Testis (tissue), 3 donors: ENCODE measurements around the gene KRT6C. TPM values are rescaled to one million over a fixed set of nuclear protein-coding genes. Genes with fewer than 3 reads are reported as not detected.

ENCODE experiments used
- DNase-seq: peaks from one replicate; pipeline ENCODE4 v3.0.0-alpha.2; 2019
- H3K27ac ChIP-seq, 2 donors: fragments of 200-600 bp; sonication (generic); one replicate each; pipeline ENCODE4 v1.5.1; 2019
- H3K27me3 ChIP-seq: fragments of 200-600 bp; sonication (generic); one replicate; pipeline ENCODE4 v1.5.1; 2019
- H3K36me3 ChIP-seq: fragments of 200-600 bp; sonication (generic); one replicate; pipeline ENCODE4 v1.5.1; 2017; ENCODE audit warnings: low read depth; ENCODE audit errors: missing control alignments
- H3K4me1 ChIP-seq: fragments of 200-600 bp; sonication (generic); one replicate; pipeline ENCODE4 v1.5.1; 2019
- H3K4me3 ChIP-seq, 2 donors: fragments of 200-600 bp; sonication (generic); one replicate each; pipeline ENCODE4 v1.5.1; 2017 to 2019
- H3K9me3 ChIP-seq: fragments of 200-600 bp; sonication (generic); one replicate; pipeline ENCODE4 v1.5.1; 2017
- POLR2A ChIP-seq: fragments of 450-650 bp; IDR thresholded peaks from one replicate; pipeline ENCODE4 v1.6.1; 2017; ENCODE audit warnings: antibody characterized with exemption, mild to moderate bottlenecking, moderate library complexity
- WGBS, 2 donors: methylation state at CpG; one replicate each; pipeline ENCODE4 v1.1.5; 2018; 5-methylcytosine and 5-hydroxymethylcytosine counted together
- intact Hi-C: fragments of 100-400 bp; cut with DNase I; formaldehyde crosslinking; loops from one replicate; pipeline ENCODE4 v1.15.1; 2023; ENCODE audit warnings: low total_unique reads
- polyA plus RNA-seq: library from polyadenylated mRNA; stranded (reverse); fragments of 350-450 nt; fragmentation: Illumina TruSeq; extraction: RNeasy Lipid Tissue Mini Kit (QIAGEN cat#74804); gene quantifications from one replicate; pipeline ENCODE4 v1.2.3, GENCODE V29; 2014; ENCODE audit warnings: low read depth, low replicate concordance; ENCODE audit not compliant: insufficient read depth
- total RNA-seq, 2 donors: library from RNA; depleted of rRNA; stranded (reverse); fragments of >200 nt; gene quantifications; one replicate each; pipeline ENCODE4 v1.2.3, GENCODE V29; 2016
- TF ChIP-seq, protein P1 (sequence below), 3 experiments: fragments of 450-650 bp in 2 of 3; fragments of 200-600 bp in 1 of 3; sonication (generic) in 1 of 3; IDR thresholded peaks; one replicate each; pipeline ENCODE4 v1.5.1; 2016 to 2019; ENCODE audit warnings: antibody characterized with exemption in 3 of 3, mild to moderate bottlenecking in 2 of 3, moderate library complexity in 1 of 3

Gene KRT6C
- total and polyA plus RNA-seq, 3 donors from 2014 or later, result 0.16 TPM; not detected in 2

DNA sequence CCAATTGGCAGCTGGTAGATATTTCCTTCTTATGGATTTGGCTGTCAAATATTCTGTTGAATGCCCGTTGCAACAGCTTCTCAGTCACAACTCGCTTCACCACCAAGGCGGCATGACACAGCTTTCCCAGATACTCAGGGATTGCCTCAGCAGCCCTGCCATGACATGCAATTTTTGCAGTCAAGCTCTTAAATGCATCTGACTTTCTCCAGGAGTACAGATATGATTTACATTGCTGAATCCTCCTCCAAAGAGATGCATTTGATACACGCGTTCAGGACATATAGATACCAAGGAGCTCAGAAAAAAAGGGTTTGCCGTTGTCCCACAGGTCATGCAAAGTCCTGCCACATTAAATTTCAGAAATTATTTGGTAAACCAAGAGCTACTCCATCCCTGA lies 40.1 kb upstream of the KRT6C start:
- H3K4me1 ChIP-seq, result no peaks in the 10 kb centered on the region
- DNase-seq, result no peak
- no peaks in the 10 kb centered on the region for H3K9me3 ChIP-seq
- intact Hi-C loops, result no loop called here
- no peak overlapping the region for H3K4me3 ChIP-seq
- H3K36me3 ChIP-seq, result no peaks in the 10 kb centered on the region
- no peak overlapping the region for H3K27ac ChIP-seq
- WGBS, 2 donors, result 81 to 98% methylated on average over 6 of the region's 6 CpGs
- H3K27me3 ChIP-seq, result no peaks in the 10 kb centered on the region
- TF ChIP-seq POLR2A, result no peak
- TF ChIP-seq, protein P1, sequence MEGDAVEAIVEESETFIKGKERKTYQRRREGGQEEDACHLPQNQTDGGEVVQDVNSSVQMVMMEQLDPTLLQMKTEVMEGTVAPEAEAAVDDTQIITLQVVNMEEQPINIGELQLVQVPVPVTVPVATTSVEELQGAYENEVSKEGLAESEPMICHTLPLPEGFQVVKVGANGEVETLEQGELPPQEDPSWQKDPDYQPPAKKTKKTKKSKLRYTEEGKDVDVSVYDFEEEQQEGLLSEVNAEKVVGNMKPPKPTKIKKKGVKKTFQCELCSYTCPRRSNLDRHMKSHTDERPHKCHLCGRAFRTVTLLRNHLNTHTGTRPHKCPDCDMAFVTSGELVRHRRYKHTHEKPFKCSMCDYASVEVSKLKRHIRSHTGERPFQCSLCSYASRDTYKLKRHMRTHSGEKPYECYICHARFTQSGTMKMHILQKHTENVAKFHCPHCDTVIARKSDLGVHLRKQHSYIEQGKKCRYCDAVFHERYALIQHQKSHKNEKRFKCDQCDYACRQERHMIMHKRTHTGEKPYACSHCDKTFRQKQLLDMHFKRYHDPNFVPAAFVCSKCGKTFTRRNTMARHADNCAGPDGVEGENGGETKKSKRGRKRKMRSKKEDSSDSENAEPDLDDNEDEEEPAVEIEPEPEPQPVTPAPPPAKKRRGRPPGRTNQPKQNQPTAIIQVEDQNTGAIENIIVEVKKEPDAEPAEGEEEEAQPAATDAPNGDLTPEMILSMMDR (IDR thresholded peaks at IDR 0.05), result no peak

DNA sequence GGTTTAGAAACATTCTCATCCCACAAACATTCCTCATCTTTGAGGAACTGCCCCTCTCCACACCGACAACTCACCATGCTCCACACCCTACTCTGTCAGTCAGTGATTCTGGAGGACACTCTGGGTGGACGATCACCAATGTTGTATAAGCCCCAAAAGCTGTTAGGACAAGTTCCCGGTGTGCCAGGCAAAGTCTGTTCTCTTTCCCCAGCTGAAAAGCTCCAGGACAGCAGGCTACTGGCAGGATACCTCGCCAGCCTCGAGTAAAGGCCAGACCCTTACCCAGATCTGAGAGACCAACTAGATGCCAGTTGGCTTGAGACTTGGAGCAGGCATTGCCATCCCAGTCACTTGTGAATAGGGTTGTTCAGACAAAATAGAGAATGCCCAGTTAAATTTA lies 34.6 kb upstream of the KRT6C start:
- no peaks in the 10 kb centered on the region for H3K36me3 ChIP-seq
- intact Hi-C loops, result no loop called here
- no peaks in the 10 kb centered on the region for H3K9me3 ChIP-seq
- H3K4me3 ChIP-seq, result no peak overlapping the region
- no peak overlapping the region for H3K27ac ChIP-seq
- TF ChIP-seq, protein P1 (IDR thresholded peaks at IDR 0.05), result no peak
- no peak for TF ChIP-seq POLR2A
- no peaks in the 10 kb centered on the region for H3K4me1 ChIP-seq
- DNase-seq, result no peak
- no peaks in the 10 kb centered on the region for H3K27me3 ChIP-seq
- WGBS, 2 donors, result 92 to 97% methylated on average over 5 of the region's 5 CpGs

DNA sequence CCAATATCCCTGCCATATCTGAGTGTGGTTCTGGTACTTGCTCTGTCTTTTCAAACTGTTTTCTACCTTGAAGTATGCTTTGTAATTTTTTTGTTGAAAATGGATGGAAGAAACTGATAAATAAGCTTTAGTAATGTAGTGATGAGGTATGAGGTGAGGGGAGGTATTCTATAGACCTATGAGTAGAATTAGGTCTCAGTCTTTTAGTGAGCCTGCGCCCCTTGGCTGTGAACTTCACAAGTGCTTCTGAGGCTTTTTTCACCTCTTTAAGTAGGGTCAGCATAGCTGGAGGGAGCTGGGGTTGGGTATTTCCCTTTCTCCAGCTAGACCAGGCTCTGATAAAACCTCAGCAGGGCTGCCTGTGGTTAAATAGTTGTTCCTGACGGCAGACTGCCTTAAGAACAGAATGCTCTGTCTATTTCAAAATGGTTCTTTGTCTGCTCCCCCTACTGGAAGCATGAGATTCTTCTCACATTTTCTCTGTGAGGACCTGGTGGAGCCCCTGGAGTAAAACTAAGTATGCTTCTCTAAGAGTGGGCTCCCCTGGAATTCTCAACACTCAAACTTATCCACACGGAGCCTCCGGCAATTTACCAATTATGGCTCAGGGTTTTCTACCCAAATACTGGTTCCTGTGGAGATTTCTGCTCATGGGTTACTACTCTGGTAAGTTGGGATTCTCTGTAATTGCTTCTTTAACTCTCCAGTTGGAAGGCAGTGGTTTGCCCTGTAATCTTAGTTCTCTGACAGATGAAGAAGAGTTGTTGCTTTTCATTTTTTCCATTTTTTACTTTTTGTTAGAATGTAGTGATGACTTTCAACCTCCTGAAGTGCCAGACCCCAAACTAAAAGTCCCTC lies 33.5 kb upstream of the KRT6C start:
- 44 to 63% methylated on average over 4 of the region's 4 CpGs for WGBS, 2 donors
- intact Hi-C loops, result no loop called here
- H3K27ac ChIP-seq, result no peak overlapping the region
- no peak for DNase-seq
- H3K36me3 ChIP-seq, result no peaks in the 10 kb centered on the region
- H3K27me3 ChIP-seq, result no peaks in the 10 kb centered on the region
- H3K4me3 ChIP-seq, result no peak overlapping the region
- TF ChIP-seq, protein P1 (IDR thresholded peaks at IDR 0.05), result peak in 2 of 3 experiments; percentile 52 to 53
- no peak for TF ChIP-seq POLR2A
- H3K9me3 ChIP-seq, result no peaks in the 10 kb centered on the region
- no peaks in the 10 kb centered on the region for H3K4me1 ChIP-seq

DNA sequence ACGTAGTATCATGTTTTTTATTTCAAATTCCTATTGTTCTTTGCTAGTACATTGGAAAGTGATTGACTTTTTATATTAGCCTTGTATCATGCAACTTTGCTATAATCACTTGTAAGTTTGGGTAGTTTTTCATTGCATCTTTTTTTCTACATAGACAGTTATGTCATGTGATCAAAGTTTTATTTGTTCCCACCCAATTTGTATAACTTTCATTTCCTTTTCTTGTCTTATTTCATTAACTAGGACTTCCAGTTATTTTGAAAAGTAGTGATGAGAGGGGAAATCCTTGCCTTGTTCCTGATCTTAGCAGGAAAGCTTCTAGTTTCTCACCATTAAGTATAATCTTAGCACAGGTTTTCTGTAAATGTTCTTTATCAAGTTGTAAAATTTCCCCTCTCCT lies 29.3 kb upstream of the KRT6C start:
- intact Hi-C loops, result no loop called here
- H3K27me3 ChIP-seq, result no peaks in the 10 kb centered on the region
- WGBS, 2 donors, result 94 to 100% methylated on average over 1 of the region's 1 CpG

More for the DNA sequence above, 29.3 kb upstream of the KRT6C start:
- TF ChIP-seq, protein P1 (IDR thresholded peaks at IDR 0.05), result no peak
- TF ChIP-seq POLR2A, result no peak
- no peak for DNase-seq
- H3K4me3 ChIP-seq, result no peak overlapping the region
- no peaks in the 10 kb centered on the region for H3K36me3 ChIP-seq
- no peak overlapping the region for H3K27ac ChIP-seq
- H3K4me1 ChIP-seq, result no peaks in the 10 kb centered on the region
- H3K9me3 ChIP-seq, result no peaks in the 10 kb centered on the region
